KMS-11 (cell line): ENCODE results near the gene SLC34A1.

Experiments
- H2AFZ ChIP-seq: fragments of 200-600 bp; sonication (generic); 2 replicates; pipeline ENCODE4 v1.6.1; 2016; ENCODE audit warnings: antibody characterized with exemption, mixed run types, low read depth
- H3K27ac ChIP-seq: fragments of 200-600 bp; sonication (generic); 2 replicates; pipeline ENCODE4 v1.6.1; 2016; ENCODE audit warnings: mild to moderate bottlenecking, mixed run types
- H3K27me3 ChIP-seq: fragments of 200-600 bp; sonication (generic); 2 replicates; pipeline ENCODE4 v1.6.1; 2017; ENCODE audit warnings: mild to moderate bottlenecking, low read depth, mixed run types, moderate library complexity; ENCODE audit not compliant: insufficient read depth
- H3K36me3 ChIP-seq: fragments of 200-600 bp; sonication (generic); 2 replicates; pipeline ENCODE4 v1.6.1; 2017; ENCODE audit warnings: mild to moderate bottlenecking, mixed run types; ENCODE audit not compliant: insufficient read depth
- H3K4me1 ChIP-seq: fragments of 200-600 bp; sonication (generic); 2 replicates; pipeline ENCODE4 v1.6.1; 2016; ENCODE audit warnings: mild to moderate bottlenecking, low read depth, mixed run types; ENCODE audit not compliant: poor library complexity, severe bottlenecking
- H3K4me2 ChIP-seq: fragments of 200-600 bp; sonication (generic); 2 replicates; pipeline ENCODE4 v1.7.0; 2016; ENCODE audit warnings: mild to moderate bottlenecking, mixed run types
- H3K4me3 ChIP-seq: fragments of 200-600 bp; sonication (generic); IDR thresholded peaks from 2 replicates; pipeline ENCODE4 v1.6.1; 2017; ENCODE audit warnings: low read depth, low read length, mixed read lengths; ENCODE audit not compliant: insufficient read depth
- H3K79me2 ChIP-seq: fragments of 200-600 bp; sonication (generic); 2 replicates; pipeline ENCODE4 v1.6.1; 2016; ENCODE audit warnings: low read depth, mixed run types; ENCODE audit not compliant: insufficient read depth
- H3K9ac ChIP-seq: fragments of 200-600 bp; sonication (generic); 2 replicates; pipeline ENCODE4 v1.6.1; 2016; ENCODE audit warnings: mild to moderate bottlenecking, mixed run types
- H4K20me1 ChIP-seq: fragments of 200-600 bp; sonication (generic); 2 replicates; pipeline ENCODE4 v1.6.1; 2016; ENCODE audit warnings: mild to moderate bottlenecking, mixed run types; ENCODE audit not compliant: insufficient read depth
- CTCF ChIP-seq: fragments of 200-600 bp; sonication (generic); conservative IDR thresholded peaks from 2 replicates; pipeline ENCODE4 v1.6.1; 2017; ENCODE audit warnings: low read depth, mild to moderate bottlenecking, antibody characterized with exemption, low read length, moderate library complexity, mixed read lengths

The SLC34A1 gene

DNA sequence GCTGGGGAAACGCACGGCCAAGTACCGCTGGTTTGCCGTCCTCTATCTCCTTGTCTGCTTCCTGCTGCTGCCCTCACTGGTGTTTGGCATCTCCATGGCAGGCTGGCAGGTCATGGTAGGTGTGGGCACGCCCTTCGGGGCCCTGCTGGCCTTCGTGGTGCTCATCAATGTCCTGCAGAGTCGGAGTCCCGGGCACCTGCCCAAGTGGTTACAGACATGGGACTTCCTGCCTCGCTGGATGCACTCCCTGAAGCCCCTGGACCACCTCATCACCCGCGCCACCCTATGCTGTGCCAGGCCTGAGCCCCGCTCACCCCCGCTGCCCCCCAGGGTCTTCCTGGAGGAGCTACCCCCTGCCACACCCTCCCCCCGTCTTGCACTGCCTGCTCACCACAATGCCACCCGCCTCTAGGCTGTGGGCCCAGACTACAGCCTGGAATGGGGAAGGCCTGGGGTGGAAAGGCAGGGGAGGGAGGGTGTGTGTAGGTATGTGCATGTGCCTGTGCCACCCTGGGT lies 13.7 kb downstream of the SLC34A1 start:
- TF ChIP-seq CTCF = no peak
- H3K4me1 ChIP-seq = peaks cover 3% of the 10 kb centered on the region
- H3K79me2 ChIP-seq = no peaks in the 10 kb centered on the region
- no peak overlapping the region for H3K9ac ChIP-seq
- no peak overlapping the region for H3K27ac ChIP-seq
- H3K36me3 ChIP-seq = no peaks in the 10 kb centered on the region
- no peaks in the 10 kb centered on the region for H3K27me3 ChIP-seq
- H3K4me3 ChIP-seq = no peak overlapping the region
- no peaks in the 10 kb centered on the region for H4K20me1 ChIP-seq
- no peak overlapping the region for H3K4me2 ChIP-seq
- H2AFZ ChIP-seq = no peak overlapping the region

DNA sequence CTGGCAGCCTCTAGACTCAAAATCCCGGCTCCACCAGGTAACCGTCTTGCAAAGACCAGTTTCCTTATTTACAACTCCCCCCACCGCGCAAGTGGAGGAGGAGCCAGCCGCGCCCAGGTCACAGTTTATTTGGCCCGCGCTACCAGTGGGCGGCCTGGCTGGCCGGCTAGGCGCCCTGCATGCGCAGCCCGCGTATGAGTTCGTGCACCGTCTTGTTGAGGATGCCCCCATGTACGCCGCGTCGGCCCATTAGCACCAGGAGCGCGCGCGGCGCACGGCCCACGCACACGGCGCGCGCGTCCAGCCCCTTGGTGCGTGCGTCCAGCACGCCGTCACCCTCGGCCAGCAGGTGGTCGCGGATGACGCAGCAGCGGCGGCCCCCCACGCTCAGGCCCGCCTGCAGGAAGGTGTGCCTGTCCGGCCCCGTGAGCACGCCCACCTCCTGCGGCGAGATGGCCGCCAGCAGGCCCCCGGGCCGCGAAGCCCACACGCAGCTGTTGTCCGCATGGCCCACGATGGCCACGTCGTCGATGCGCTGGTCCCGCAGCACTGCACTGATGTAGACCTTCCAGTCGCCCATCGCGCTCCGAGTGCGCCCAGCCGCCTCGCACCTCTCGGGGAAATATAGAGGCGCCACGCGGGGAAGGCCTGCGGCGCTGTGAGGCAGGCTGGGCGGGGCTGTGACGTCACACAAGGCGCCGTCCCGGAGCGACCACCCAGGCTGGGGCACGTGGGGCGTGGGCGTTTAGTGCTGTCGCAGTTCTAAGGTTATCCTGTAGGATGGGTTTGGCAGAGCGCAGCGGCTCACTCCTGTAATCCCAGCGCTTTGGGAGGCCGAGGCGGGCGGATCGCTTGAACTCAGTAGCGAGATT lies 16.0 kb downstream of the SLC34A1 start, which contains the start of gene PFN3:
Gene PFN3 (minus strand): TSS at position 665 of the 872 bp plus-strand sequence. CDS start 85 bp downstream, at position 580.
- H3K4me2 ChIP-seq = no peak within 1 kb of the TSS
- no peaks in the 10 kb centered on the region for H4K20me1 ChIP-seq
- H2AFZ ChIP-seq = no peak within 1 kb of the TSS
- H3K27me3 ChIP-seq = no peaks in the 10 kb centered on the region
- H3K4me3 ChIP-seq = no peak within 1 kb of the TSS
- H3K9ac ChIP-seq = no peak within 1 kb of the TSS
- H3K36me3 ChIP-seq = no peaks in the 10 kb centered on the region
- H3K79me2 ChIP-seq = no peaks in the 10 kb centered on the region
- H3K4me1 ChIP-seq = peaks cover 9% of the 10 kb centered on the region
- no peak within 1 kb of the TSS for H3K27ac ChIP-seq
- TF ChIP-seq CTCF = no peak

DNA sequence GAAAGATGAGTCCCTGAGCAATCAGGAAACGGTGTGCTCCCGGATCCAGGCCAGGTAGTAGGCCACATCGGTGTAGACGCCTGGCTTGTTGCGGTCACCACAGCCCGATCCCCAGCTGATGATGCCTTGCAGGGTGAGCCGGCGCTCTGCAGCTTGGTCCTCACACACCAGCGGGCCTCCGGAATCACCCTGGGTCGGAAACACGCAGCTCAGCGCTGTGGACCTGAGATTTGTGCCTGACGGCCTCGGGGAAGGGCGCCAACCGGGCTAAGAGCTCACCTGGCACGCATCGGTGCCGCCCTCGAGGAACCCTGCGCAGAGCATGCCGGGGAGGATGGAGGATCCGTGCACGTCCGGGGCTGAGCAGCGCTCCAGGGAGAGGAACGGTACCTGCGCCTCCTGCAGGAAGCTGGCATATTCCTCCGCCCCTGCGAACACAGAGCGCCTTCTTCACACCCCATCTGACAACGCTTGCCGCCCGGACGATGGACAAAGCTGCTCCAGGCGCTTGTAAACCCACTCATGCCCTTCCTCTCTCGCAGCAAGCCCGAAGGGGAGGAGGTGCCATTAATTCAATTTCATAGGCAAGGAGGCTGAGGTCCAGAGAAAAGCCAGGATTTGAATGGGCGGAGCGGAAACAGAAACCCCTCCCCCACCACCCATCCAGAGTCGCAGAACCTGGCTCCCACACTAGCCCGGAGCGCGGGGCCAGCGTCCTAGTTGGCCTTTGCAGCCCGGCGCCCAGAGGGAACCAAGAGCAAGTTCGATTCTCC lies 18.2 kb downstream of the SLC34A1 start:
- Histone ChIP-seq H3K9ac (no peak overlapping the region; the same call in 1 of the 2 replicates), H3K36me3 (no peaks in the 10 kb centered on the region), H3K27ac (no peak overlapping the region), H4K20me1 (no peaks in the 10 kb centered on the region), H3K4me2 (peak overlapping the region; percentile 91), H3K27me3 (no peaks in the 10 kb centered on the region), H3K4me1 (peaks cover 9% of the 10 kb centered on the region), H2AFZ (peak overlapping the region; percentile 78; the same call in 1 of the 2 replicates), H3K79me2 (no peaks in the 10 kb centered on the region), H3K4me3 (no peak overlapping the region)
- peak; percentile 18; the same call in 1 of the 2 replicates for TF ChIP-seq CTCF

DNA sequence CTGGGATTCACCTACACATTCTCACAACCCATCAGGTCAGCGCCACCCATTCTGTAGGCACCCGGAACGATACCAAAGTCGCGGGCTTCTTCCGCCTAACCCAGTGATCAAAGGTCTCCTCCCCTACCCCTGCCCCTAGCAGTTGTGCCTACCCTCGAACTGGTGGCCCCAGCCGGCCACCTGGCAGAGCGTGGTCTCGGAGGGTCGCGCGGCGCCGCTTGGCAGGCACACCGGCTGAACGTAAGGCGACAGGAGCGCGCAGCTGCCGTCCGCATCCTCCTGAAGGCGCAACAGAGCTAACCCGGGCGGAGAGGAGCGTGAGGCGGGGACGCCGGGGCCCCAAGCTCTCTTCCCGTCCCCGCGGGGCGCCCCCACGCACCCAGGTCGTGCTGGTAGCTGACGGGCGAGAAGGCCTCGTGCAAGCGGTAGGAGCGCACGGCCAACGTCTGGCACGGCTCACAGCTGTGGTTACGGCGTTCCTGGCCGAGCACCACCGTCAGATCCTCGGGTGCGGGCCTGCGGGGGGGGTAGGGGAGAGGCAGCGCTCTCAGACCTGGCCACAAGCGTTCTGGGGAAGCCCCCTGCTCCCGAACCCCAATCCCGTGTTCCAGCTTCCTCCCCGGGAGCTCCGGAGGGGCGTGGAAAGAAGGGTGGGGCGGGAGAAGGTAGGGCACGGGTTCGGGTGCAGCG lies 19.0 kb downstream of the SLC34A1 start:
- no peak for TF ChIP-seq CTCF
- H3K27me3 ChIP-seq = no peaks in the 10 kb centered on the region
- H4K20me1 ChIP-seq = no peaks in the 10 kb centered on the region
- peak overlapping the region; percentile 91 for H3K4me2 ChIP-seq
- peak overlapping the region; percentile 78 for H2AFZ ChIP-seq
- H3K79me2 ChIP-seq = no peaks in the 10 kb centered on the region
- no peaks in the 10 kb centered on the region for H3K36me3 ChIP-seq
- H3K9ac ChIP-seq = peak overlapping the region; percentile 62; the same call in 1 of the 2 replicates
- peak overlapping the region; percentile 7; the same call in 1 of the 2 replicates for H3K27ac ChIP-seq
- no peak overlapping the region for H3K4me3 ChIP-seq
- H3K4me1 ChIP-seq = peaks cover 9% of the 10 kb centered on the region
